Fibroblast of villous mesenchyme (primary cell): ENCODE measurements around the gene ST8SIA4. TPM values are rescaled to one million over a fixed set of nuclear protein-coding genes. Genes with fewer than 3 reads are reported as not detected.

Source experiments
- DNase-seq: peaks from one replicate; pipeline ENCODE4 v3.0.0-alpha.2; 2010; ENCODE audit warnings: low read depth
- H3K4me3 ChIP-seq: 2 replicates; pipeline ENCODE4 v1.5.1; 2011; ENCODE audit warnings: low read depth, mild to moderate bottlenecking, low read length
- total RNA-seq: library from RNA; depleted of rRNA; stranded (reverse); fragments of >200 nt; gene quantifications from 2 replicates; pipeline ENCODE4 v1.2.3, GENCODE V29; 2012
- TF ChIP-seq, protein P1 (sequence below): IDR thresholded peaks from 2 replicates; pipeline ENCODE4 v1.5.1; 2012; ENCODE audit warnings: low read depth, mild to moderate bottlenecking, low read length; ENCODE audit not compliant: insufficient read depth

The ST8SIA4 gene
- total RNA-seq, 1 donor: 3.5 TPM

DNA sequence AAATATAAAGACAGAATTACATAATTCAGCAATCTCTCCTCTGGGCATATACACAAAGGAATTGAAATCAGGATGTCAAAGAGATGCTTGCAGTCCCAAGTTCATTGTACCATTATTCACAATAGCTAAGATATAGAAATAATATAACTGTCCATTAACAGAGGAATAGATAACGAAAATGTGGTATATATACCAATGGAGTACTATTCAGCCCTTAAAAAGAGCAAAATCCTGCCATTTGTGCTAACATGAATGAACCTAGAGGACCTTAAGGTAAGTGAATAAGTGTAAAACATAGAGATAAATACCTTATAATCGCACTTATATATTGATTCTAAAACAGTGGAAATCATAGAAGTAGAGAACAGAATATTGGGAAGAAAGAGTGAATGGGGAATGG, 7.0 kb downstream of the ST8SIA4 start:
- TF ChIP-seq, protein P1, sequence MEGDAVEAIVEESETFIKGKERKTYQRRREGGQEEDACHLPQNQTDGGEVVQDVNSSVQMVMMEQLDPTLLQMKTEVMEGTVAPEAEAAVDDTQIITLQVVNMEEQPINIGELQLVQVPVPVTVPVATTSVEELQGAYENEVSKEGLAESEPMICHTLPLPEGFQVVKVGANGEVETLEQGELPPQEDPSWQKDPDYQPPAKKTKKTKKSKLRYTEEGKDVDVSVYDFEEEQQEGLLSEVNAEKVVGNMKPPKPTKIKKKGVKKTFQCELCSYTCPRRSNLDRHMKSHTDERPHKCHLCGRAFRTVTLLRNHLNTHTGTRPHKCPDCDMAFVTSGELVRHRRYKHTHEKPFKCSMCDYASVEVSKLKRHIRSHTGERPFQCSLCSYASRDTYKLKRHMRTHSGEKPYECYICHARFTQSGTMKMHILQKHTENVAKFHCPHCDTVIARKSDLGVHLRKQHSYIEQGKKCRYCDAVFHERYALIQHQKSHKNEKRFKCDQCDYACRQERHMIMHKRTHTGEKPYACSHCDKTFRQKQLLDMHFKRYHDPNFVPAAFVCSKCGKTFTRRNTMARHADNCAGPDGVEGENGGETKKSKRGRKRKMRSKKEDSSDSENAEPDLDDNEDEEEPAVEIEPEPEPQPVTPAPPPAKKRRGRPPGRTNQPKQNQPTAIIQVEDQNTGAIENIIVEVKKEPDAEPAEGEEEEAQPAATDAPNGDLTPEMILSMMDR: no peak
- H3K4me3 ChIP-seq: no peak overlapping the region
- no peak for DNase-seq

DNA sequence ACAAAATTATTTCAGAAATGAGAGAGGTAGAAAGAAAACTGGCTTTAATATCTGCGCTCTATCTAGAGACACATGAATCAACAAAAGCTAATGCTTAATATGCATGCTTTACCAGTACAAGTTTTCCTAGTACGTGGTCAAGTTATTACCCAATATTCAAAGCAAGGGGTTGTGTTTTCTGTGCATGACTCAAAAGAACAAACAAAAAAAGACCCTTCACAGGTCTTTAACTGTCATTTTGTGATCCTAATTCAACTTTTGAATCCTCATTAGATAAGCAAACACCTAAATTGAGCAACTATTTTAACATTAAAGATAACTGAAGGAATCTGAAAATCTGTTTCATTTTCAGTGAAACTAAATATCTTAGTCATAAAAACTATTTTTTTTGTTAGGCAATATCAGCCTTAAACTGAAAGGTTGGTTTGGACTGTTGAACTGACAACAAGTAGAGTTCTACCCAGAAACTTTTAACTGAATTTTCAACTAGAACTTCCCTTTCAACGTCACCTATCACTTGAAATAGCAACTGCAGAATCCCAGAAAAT, 12.5 kb downstream of the ST8SIA4 start:
- DNase-seq: peak; percentile 52

DNA sequence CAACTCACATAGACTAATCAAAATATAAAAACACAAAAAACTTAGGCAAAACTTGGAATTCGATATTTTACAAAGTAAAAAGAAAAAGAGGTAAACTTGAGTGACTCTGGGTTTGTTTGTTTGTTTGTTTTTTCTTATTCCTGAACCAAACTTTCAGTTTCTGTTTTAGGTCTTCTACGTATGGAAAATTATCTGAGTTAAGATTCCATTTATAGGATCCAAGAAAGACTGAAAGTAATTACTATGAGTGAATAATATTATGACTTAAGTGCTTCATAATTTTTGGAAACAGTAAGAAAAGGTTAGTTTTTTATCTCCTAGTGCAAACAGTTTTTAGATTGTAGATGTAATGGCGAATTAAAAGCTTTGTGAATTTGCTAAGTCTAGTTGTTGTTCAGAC, 13.2 kb downstream of the ST8SIA4 start:
- DNase-seq: peak; percentile 25
- peak overlapping the region; percentile 35 for H3K4me3 ChIP-seq
- TF ChIP-seq, protein P1: no peak

More for the DNA sequence above, 12.5 kb downstream of the ST8SIA4 start:
- peak overlapping the region; percentile 35 for H3K4me3 ChIP-seq
- TF ChIP-seq, protein P1: no peak

DNA sequence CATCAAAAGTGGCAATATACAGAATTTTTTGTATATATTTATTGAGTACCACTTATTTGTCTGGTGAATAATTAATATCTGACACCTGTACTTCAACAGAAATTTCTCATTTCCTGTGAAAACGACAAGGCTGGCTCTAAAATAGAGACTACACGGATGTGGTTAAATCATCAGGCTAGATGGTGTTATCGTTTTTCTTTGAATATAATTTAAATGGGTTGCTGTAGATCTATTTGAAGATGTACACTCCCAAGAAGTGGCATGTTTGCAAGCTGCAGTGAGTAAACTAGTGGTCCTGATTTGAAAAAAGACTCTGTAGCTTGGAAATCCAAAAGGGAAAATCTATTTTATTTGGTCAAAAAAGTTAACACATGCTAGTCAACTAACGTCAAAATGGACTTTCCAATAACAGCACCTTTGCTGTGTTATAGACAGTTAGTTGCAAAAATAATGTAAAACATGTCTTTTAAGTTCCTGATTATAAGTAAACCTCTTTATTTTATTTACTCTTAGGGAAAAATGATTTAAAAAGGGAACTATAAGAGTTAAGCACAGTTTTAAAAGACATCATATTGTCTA, 13.8 kb downstream of the ST8SIA4 start:
- TF ChIP-seq, protein P1: no peak
- no peak for DNase-seq
- H3K4me3 ChIP-seq: no peak overlapping the region

DNA sequence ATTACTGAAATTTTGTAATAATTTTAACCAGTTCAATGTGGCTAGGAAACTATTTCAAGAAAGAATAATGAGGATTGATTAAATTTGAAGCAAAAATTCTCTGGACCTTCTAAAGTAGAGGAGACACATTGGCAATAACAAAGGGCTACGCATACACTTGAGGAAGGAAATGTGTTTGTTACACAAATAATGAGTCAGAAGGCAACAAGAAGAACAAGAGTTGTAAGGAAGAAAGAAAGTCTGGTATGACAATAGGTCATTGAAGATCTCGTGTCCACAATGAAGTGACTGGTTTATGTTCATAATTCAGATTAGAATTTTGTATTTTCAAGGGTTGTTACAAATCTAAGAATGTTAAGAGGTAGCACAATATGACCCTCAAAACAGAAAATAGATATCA, 25.8 kb downstream of the ST8SIA4 start:
- DNase-seq: no peak
- no peak overlapping the region for H3K4me3 ChIP-seq
- TF ChIP-seq, protein P1: no peak

DNA sequence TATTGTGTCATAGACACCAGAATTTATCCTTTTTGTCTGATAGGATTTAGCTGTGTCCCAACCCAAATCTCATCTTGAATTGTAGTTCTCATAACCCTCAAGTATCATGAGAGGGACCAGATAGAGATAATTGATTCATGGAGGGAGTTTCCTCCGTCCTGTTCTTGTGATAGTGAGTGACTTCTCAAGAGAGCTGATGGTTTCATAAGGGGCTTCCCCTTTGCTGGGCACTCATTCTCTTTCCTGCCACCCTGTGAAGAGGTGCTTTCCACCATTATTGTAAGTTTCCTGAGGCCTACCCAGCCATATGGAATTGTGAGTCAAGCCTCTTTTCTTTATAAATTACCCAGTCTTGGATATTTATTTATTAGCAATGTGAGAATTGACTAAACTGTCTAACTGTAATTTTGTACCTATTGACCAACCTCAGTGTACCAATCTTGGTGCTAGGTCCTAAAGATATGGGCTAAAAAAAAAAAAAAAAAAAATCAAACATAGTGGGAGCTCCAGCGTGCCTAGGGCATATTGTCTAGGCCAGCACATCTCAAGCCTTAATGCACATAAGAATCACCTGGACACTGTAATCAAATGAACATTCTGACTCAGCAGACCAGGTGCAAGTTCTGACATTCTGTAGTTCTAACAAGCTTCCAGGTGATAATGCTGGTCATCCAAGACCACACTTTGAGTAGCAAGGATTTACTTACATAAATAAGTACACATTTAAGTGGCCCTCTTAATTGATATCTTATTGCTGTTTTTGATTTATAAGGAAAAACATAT, 30.5 kb downstream of the ST8SIA4 start:
- H3K4me3 ChIP-seq: no peak overlapping the region
- TF ChIP-seq, protein P1: no peak
- DNase-seq: no peak
